C4-2B (cell line): ENCODE results near the gene SMARCC1.

Experiments used
- H3K27ac ChIP-seq: fragments of 450-650 bp; 2 replicates; pipeline ENCODE4 v1.5.1; 2017
- ZFX ChIP-seq: fragments of 450-650 bp; IDR thresholded peaks from 2 replicates; pipeline ENCODE4 v1.6.1; 2017
- TF ChIP-seq, protein P1 (sequence below): fragments of 450-650 bp; conservative IDR thresholded peaks from 2 replicates; pipeline ENCODE4 v1.5.1; 2017; ENCODE audit warnings: mild to moderate bottlenecking

The SMARCC1 gene

GRCh38 chr3:47588587-47588986, 193.1 kb downstream of the SMARCC1 start:
- TF ChIP-seq, protein P1, sequence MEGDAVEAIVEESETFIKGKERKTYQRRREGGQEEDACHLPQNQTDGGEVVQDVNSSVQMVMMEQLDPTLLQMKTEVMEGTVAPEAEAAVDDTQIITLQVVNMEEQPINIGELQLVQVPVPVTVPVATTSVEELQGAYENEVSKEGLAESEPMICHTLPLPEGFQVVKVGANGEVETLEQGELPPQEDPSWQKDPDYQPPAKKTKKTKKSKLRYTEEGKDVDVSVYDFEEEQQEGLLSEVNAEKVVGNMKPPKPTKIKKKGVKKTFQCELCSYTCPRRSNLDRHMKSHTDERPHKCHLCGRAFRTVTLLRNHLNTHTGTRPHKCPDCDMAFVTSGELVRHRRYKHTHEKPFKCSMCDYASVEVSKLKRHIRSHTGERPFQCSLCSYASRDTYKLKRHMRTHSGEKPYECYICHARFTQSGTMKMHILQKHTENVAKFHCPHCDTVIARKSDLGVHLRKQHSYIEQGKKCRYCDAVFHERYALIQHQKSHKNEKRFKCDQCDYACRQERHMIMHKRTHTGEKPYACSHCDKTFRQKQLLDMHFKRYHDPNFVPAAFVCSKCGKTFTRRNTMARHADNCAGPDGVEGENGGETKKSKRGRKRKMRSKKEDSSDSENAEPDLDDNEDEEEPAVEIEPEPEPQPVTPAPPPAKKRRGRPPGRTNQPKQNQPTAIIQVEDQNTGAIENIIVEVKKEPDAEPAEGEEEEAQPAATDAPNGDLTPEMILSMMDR, result no peak
- no peak for TF ChIP-seq ZFX
- no peak overlapping the region for H3K27ac ChIP-seq

DNA sequence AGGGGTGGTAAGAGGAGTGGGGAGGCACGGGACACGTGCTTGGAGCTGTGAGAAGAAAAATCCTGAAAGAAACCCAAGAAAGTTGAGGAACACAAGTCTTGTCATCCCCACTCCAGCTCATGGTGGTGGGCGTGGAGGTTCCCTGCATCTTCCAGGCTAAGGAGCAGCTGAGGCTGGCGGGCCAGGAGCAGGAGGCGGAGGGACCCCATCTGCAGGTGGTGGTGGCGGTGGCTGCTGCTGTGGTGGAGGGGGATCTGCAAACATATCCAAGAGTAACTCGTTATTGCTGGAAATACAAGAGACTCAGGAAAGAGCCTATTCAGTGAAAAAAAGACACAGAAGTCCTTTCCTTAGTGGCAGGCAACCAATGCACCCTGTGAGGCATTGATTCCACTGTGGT, 193.6 kb downstream of the SMARCC1 start:
- TF ChIP-seq ZFX, result no peak
- TF ChIP-seq, protein P1, result no peak
- no peak overlapping the region for H3K27ac ChIP-seq

- TF ChIP-seq, protein P1, result no peak
- TF ChIP-seq ZFX, result no peak
Measured at GRCh38 chr3:47586746-47587145, 194.9 kb downstream of the SMARCC1 start.

DNA sequence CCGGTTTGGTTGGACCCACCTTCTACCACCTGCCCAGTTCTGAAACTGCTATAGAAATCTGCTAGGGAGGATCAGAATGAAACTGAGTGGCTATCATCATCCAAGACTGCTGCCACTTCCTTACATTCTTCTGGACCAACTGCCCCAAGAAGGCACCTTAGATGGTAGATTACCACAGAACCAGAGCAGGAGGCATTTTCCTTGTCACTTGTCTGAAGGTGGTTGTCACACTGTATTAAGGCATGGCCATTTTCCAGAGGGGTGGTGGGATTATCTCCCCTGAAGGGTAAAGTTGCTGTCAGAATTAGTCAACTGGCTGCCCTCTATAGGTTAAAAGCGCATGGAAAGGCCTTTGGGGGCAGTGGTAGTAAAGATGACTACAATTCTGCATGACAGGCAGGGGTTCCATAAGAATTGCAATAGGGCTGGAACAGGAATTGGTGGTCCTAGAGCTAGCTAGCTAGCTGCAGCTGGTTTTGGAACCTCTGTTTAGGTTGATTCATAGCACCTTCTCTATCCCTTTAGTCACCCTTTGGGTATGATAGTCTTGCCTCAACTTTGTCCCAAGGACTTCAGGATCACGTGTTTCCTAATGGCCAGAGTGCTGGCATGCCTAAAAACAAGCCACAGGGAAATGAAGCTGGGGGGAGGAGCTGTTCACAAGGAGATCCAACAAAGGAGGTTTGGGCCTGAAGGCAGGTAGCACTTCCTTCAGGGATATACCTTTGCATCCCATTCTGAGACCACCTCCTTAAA, 198.2 kb downstream of the SMARCC1 start:
- TF ChIP-seq, protein P1, result no peak
- TF ChIP-seq ZFX, result no peak
- no peak overlapping the region for H3K27ac ChIP-seq

More at GRCh38 chr3:47586746-47587145, 194.9 kb downstream of the SMARCC1 start:
- H3K27ac ChIP-seq, result no peak overlapping the region

- no peak for TF ChIP-seq ZFX
- TF ChIP-seq, protein P1, result no peak
- H3K27ac ChIP-seq, result no peak overlapping the region
Measured at GRCh38 chr3:47581835-47582234, 199.9 kb downstream of the SMARCC1 start.

DNA sequence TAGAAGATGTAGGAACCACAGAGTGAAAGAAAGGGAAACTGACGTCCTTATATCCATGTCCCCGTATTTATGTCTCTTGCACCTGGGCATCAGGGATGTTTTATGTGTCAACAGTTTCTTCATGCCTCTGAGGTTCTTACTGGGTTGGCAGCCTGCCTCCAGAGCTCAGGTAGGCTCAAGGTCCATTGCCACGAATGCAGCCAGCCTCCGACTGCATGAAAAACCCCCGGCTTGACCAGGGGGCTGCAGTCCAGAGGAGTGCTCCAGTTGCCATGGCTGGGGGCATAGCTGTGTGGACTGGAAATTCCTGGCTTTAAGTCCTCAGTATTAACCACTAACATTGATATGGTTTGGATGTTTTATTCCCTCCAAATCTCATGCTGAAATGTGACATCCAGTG, 200.3 kb downstream of the SMARCC1 start:
- TF ChIP-seq, protein P1, result no peak
- TF ChIP-seq ZFX, result no peak
- H3K27ac ChIP-seq, result no peak overlapping the region

- no peak overlapping the region for H3K27ac ChIP-seq
- TF ChIP-seq, protein P1, result no peak
- no peak for TF ChIP-seq ZFX
Measured at GRCh38 chr3:47580481-47580880, 201.2 kb downstream of the SMARCC1 start.
